A172 (cell line): Measurements from ENCODE around the gene VAV2. TPM values are rescaled to one million over a fixed set of nuclear protein-coding genes. Genes with fewer than 3 reads are reported as not detected.

ENCODE experiments used
- DNase-seq: peaks from one replicate; pipeline ENCODE4 v3.0.0-alpha.2; 2015; ENCODE audit warnings: low spot score
- total RNA-seq: library from RNA; depleted of rRNA; stranded (reverse); fragments of >200 nt; shearing (Covaris generic); gene quantifications from 2 replicates; pipeline ENCODE4 v1.2.3, GENCODE V29; 2014

VAV2 gene
- total RNA-seq, 1 experiment from 2014 or later, result 14.4 TPM

DNA sequence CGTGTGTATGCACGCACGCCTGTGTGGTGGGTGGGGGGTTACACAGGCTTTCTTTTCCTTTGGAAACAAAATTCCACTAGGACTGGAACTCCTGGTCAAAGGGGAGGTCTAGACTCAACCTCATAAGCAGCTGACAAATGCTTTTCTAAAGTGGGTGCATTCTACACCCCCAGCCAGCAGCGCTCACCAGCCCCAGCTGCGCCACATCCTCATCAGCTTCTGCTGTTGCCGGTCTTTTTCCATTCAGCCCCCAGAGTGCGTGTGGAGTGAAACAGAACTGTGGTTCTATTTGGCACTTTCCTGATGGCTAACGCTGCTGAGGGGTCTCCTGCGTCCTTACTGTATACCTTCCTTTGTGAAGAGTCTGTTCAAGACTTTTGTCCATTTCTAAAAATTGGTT is 176.3 kb downstream of the VAV2 start:
- DNase-seq, result no peak

DNA sequence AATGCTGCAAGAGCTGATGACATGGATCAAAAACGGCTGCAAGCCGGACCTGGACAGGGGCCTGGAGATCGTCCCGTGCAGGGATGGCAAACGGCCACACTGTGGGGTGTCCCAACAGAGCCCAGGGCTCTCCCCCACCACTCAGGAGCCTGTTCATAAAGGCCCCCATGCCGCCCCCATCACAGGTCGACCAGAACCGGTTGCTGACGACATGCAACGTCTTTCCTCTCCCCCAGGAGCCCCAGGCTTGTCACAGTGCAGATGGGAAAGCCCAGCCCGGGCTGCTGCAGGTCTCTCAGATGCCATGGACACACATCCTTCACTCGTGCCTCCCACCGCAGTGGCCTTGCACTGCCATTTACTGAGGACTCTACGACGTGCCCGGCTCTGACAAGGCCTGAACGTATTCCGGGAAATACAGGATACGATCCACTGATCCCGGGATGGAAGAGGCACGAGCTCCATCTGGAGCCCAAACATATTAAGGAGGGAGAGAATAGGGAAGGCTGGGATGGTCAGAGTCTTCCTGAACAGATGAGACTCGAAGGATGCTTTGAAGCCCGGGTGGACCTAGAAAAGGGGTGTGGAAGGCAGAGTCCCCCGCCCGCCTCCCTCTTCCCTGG is 177.4 kb downstream of the VAV2 start:
- no peak for DNase-seq

DNA sequence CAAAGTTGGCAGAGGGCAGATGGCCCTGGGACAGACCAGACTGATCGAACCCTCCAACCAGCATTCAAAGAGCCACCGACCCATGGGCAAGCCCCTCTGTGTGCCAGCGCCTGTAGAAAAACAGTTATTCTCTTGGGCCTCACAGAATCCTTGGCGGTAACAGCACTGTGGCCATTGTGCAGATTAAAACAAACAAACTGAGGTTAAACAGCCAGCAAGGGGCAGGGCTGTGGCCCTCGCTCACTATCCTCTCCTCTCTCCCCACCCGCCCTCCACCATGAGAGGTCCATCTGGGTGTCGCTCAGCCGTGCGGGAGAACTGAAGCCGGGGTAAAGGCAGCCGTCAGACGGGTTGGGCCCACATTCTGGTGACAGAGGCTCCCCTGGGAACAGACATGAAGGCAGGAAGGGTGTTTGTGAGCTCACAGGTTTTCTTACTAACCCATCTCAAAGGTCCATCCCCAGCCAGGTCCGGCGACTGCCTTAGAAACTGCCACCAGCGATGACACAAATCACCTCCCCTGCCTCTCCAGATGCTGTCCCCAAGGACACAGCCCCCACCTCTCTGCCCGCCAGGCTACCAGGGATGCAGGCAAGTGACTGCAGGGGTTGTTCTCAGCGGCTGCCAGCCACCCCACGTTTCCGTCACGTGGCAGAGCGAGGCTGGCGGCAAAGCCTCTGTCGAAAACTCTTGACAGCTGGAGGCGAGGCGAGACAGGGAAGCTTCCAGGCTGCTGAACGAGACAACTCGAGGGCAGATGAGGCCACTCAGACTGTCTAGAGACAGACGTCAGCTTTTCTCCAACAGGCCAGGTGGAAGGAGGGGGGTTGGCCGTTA is 178.2 kb downstream of the VAV2 start:
- no peak for DNase-seq

DNA sequence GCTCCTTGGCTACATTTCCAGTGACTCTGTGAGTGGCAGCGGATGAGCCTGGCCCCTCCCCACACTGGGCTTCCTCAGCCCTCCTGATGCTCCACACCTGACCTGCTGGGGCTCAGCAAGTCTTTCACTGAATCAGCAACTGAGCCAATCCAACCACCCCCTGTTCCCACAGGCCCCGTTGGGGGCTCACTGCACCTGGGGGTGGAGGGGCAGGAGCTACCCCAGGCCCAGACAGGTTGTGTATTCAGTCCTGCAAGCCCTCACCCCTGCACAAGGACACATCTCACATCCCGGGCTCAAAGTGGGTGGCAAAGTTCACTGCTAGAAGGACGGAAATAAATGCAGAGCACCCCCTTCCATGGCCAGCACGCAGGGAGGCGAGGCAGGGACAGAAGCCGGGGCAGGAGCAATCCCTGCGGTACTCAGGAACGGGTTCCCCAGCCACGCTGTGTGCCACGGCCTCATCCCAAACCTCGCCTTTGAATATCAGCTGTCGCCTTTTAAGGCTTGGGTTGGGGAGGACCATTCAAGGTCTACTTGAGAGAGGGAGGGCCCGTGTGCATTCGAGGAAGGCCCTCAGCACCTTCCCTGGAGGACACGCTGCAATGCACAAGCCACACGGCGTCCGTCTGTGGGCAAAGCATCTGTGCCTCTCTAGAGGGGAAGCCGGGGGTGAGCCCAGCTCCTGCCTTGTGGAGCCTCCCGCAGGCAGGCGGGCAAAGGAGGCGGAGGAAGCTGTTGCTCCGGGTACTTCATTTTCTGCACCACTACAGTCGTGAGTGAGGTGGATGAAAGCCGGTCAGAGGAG is 179.0 kb downstream of the VAV2 start:
- DNase-seq, result no peak

DNA sequence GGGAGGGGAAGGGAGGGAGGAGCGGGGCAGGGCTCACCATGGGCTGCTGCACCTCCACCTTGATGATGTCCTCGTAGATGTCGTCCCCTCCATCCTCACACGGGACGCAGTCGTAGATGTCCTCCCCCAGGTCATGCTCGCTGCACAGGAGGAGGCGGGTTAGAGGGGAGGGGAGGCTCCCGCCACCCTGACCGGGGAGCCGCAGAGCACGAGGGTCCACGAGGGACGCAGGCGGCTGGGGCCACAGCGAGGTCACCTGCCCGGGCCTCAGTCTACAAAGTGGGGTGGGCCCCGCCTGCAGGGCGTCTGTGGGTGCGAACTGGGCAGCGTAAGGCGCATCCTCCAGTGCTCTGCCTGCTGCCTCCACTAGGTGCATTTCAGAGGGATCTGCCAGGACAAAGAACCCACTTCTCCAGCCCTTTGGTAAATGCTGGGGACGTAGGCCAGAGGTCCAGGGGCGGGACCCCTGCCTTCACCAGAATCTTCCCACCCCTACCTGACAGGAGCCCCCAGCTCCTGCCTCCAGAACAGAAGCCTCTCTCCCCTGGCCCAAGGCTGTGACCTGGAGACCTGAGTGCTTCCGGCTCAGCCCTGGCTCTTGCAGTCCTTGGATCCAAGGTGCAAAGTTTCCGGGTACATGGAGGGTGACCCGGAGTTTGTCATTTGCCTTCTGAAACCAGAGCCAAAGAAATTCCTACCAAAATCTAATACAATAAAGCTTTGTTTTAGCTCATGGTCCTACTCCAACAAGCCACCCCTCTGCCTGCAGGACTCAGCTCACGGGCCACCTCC is 179.9 kb downstream of the VAV2 start:
- no peak for DNase-seq

DNA sequence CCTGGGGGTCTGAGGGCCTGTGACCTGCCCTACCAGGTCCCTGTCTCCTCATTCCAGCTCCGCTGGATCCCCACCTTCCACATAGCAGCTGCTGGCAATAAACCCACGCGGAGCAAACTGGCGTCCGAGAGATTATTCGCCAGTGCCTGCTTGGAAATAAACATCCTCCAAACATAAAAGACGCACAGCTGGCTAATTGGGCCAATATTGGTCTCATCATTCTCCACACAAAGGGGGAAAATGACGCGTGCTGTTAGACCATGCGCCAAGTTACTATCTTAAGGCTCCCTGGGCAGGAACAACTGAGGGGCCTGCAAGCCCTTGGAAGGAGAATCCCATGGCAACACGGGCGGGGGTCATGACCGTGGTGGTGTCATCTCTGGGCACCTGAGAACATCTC is 180.7 kb downstream of the VAV2 start:
- no peak for DNase-seq

DNA sequence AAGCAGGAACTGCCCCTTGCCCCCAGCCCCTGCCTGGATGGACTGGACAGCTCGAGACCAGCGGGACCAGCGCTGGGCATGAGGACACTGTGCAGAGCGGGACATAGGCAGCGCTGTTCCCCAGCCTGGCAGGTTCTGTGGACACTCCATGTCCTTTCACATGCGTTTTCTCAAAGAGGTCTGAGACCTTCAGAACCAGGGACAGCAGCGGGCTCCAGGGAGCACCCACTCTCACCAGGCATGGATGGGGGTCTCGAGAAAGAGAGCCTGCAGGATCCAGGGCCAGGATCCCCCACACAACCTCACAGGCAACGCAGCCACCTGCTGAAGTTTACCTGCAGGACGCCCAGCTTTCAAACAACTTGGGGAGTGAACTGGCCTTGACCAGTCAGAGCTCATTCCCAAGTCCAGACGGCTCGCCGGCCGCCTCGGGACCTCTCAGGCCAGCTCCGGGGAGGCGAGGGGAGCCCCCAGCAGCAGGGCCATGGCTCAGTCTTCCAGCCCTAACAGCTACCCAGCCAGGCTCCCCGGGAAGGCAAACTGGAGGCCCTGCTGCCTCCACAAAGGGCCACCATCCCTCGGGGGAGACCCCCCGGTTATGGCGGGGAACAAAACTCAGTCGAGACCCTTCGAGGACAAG is 181.4 kb downstream of the VAV2 start:
- no peak for DNase-seq

DNA sequence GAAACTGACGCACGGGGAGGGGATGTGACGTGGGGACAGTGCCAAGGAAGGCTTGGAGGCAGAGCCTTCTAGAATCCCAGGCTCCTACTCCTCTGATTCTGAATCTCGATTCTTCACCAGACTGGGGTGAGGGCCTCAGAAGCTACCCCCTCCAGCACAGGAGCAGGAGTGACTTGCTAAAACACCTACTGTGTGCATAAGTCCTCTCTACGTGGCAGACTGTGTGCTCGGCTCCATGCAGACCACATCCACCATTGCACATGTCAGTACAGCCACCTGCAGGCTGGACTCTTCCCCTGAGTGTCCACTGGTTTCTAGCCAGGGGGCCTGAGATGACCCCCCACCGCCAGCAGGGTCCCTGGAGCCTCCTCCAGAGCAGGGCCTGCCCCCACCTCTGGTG is 182.8 kb downstream of the VAV2 start:
- no peak for DNase-seq

DNA sequence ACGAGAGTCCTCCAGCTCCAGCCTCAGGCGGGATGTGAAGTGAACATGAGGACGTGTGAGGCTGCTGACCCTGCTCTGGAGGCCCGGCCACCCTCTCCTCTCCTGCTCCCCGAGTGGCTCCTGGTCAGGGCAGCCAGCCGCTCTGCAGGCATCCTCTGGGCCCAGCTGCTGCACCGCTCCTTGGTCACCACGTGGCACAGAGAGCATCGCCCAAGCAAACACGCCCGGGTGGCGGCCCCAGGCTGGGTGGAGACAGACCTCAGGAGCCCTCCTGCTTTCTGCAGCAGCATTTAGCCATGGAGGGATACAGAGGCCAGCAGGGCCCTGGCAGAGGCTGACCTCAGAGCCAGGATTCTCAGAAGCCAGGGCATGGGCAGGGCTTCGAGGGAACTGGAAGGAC is 184.3 kb downstream of the VAV2 start:
- no peak for DNase-seq

DNA sequence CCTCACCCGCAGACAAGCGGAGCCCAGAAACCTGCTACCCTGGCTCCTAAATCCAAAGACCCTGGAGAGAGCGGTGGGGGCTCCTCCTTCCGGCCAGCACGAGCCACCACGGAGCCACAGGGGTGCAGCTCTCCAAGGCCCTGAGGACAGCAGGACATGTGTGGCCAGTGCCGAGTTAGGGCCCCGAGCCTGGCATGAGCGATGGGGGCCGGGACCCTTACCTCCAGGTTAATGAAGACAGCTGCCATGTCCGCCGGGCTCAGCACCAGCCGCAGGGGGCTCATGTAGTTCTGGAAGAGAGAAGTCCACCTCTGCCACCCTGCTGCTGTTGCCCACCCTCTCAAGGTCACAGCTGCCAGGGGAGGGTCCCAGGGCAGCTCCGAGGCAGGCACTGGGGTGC is 185.1 kb downstream of the VAV2 start:
- no peak for DNase-seq

DNA sequence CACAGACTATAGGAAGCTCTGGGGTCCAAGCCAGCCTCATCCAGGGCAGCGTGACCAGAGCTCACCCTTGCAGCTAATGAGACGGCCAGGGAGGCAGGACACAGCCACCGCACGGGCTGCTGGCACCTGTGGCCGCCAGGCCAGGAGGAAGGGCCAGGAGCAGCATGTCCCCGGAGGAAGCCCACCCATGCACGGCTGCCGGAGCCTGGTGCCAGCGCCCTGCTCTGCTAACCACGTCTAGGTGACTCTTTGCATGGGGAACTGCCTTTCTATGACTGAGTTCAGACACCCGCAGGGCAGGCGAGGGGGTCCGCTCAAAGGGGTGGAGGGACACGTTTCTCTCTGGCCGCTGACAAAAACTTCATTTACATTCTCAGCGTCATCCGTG is 185.5 kb downstream of the VAV2 start:
- DNase-seq, result no peak

DNA sequence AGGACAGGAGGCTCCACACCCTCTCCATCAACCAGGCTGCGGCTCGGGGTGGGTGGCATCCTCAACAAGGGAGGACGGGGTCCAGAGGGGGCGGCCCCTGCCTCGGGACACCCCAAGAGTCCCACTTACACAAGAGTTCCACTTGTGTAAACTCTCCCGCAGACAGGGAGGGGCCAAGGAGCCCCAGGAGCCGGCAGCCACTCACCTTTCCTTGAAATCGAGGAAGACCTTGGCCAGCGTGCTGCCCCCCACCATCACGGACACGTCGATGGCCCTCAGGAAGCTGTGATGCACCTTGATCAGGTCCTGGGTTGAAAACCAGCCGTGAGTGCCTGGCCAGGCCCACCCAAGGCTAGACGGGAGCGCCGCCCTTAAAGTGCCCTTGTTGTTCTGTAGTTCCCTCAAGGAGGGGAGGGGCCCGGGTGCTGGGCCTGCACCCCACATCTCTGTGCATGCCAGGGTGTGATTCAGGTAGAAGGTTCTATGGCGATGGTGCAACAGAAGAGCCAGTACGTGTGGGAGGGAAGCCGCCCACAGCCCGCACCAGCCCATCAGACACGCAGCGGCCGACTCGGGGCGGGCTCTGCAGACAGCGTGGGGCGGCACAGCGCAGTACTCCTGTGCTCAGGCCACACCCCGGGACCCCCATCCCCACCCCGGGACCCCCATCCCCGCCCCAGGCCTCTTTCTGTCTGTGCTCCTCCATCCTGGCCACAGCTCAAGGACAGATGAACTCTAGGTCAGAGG is 186.1 kb downstream of the VAV2 start:
- DNase-seq, result no peak

DNA sequence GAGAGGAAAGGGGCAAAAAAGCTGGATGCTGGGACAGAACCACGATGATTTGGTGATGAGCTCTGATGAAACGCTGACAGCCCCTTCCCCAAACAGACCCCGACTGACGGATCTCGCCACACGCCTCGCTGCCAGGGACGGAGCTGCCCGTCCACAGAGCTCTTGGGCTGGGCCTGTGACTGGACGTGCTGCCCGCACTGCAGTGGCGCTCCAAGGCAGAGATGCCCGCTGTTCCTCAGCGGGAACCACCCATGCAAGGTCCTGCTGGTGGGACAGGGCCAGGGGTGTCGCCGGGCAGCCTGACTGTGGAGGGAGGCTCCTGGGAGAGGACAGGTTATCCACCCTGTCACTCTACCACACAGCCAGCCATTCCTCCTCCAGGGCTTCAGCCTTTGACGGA is 187.9 kb downstream of the VAV2 start:
- DNase-seq, result no peak

DNA sequence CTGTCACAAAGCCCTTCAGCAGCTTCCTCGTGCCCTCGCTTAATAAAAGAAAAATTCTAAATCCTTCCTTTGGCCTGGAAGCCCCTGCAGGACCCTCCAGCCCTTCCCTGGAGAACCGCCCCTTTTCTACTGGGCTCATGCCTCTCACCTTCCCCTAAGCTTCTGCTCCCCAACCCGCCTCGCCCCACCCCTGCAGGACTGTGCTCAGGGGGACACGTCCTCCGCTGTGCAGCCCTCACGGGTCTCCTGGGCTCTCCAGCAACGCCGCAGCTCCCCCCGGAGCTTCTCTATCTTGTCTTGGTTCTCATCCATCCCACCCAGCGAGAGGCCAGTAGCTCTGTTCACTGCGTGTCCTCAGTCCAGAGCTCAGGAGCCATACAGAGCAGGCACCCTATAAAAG is 188.4 kb downstream of the VAV2 start:
- no peak for DNase-seq

DNA sequence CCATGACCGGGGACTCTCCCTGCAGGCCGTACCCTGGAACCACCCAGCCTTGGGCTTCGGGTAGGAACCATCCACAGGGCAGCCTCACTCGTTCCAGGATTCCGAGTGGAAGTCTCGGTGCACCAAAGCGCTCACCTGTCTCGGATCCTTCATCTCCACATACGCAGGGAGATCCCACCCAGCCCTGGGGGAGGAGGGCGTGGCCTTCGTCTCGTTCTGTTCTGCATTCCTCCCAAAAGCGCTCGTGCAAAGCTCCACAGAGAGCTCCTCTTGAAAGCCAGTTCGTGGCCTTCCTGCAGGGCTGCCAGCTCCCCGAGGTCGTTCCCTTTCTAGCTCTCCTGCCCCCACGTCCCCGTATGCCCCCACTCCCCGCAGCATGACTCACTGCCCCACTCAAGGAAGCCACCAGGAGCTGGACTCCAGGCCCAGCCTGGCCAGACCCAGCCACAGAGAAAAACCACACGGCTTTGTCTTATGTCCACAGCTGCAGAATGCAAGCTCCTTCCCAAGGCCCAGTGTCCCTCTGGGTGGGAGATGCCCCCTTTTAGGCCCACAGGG is 189.0 kb downstream of the VAV2 start:
- DNase-seq, result peak; percentile 15

DNA sequence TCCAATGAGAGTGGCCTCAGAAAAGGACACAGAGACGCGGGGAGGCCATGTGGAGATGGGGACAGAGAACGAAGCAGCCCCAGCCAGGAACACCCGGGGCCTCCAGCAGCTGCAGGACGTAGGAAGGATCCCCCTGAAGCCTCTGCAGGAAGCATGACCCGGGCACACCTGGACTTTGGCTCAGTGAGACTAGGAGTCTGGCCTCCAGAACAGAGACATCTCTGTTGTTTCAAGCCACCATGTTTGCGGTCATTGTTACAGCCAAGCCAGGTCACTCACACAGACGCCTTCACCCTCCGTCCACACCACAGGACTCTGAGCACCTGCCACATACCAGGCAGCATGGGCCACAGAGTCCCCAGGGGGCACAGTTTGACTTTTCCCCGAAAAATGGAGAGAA is 190.4 kb downstream of the VAV2 start:
- DNase-seq, result no peak

DNA sequence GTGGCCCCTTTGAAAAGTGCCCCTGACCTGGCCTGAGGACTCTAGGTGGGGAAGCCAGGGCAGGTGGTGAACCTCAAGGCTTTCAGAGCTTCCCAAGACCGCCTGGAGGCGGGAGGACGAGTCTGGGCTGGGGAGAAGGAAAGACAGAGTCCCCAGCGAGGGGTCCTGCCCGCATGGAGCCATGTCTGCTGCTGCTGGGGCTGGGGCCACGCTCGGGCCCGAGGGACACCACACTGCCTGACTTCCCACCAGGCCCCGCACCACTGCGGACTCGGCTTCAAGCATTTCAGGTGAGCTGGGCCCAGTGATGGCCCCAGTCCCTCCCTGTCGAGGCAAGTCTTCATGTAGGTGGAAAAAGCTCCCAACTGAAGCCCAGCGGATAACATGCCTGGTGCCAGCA is 191.9 kb downstream of the VAV2 start:
- DNase-seq, result no peak

DNA sequence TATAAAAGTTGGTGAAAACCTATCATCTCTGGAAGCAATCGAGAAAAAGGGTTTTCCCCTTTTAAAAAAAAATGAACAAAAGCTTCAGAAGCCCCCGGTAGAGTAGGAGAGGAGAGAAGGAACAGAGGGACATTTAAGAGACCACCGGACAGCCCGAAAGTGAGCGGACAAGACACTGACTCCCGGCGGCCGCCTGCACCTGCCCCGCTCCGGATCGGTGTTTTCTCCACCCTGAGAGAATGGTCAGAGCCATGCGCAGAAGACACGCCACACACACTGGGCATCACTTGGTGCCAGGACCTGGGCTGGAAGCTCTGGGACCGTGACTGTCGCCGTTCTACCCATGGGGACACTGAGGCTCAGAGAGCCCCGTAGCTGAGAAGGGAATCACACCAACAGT is 192.4 kb downstream of the VAV2 start:
- no peak for DNase-seq

DNA sequence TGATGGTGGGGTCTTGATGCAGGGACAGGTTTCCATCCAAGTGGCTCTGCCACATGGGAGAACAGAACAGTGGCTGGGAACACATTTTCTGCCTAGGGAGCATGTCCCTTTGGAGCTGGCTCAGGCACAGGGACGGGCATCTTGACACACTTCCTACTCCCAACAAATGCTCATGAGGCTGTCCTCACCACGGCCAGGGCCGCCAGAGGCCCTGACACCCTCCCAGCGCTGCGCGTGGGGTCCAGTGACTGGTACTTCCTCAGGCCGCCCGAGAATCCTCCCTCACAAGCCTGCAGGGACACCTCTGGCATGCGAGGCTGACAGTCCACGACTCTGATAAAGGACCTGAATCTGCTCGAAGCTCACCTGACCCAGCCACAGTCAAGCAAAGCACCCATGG is 193.0 kb downstream of the VAV2 start:
- no peak for DNase-seq

DNA sequence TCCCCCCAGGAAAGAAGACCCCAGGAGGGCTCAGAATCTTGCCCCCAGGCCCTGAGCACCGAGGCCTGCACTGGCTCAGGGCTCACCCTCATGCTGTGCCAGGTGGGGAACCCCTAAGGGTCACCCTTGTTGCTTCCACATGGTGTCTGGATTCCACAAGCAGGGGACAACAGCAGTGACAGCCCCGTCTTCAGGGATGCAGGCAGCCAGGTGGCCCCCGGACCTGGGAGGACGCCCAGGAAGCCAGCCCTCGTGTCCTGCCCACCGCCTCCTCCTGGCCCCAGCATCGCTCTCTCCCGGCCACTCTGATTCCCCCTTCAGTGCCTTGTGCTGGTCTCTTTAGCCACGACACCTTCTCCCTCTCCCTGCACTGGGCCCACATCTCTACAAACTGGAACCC is 194.0 kb downstream of the VAV2 start:
- no peak for DNase-seq
